ENCODE results near the gene AAGAB. TPM values are rescaled to one million over a fixed set of nuclear protein-coding genes. Genes with fewer than 3 reads are reported as not detected.

AAGAB gene
- total RNA-seq, 1 experiment from 2014 or later = 102 TPM

- DNase-seq (ENCODE audit: low read depth, low spot score) (no peak), ATAC-seq (no peak)
- Histone ChIP-seq H3K27ac (ENCODE audit: low read length) (no peak overlapping the region), H3K4me3 (ENCODE audit: low read depth in 2 of 2, low read length in 2 of 2) (no peak overlapping the region), H3K9me3 (ENCODE audit: control insufficient read depth, insufficient read depth, low read depth, low read length) (no peaks in the 10 kb centered on the region), H3K36me3 (ENCODE audit: control insufficient read depth, insufficient read depth, low read length) (peaks cover 35% of the 10 kb centered on the region), H3K27me3 (ENCODE audit: control insufficient read depth, insufficient read depth, low read length) (no peaks in the 10 kb centered on the region), H3K4me1 (ENCODE audit: control insufficient read depth, insufficient read depth, low read length) (no peaks in the 10 kb centered on the region)
- ChIA-PET POLR2A (no interaction called here), CTCF (no interaction called here)
- in situ Hi-C loops (cut with HindIII; ENCODE audit: low pct_unique_long_range_greater_than_20kb, low sequenced_read_pairs) = no loop called here
- TF ChIP-seq SIN3A (IDR thresholded peaks at IDR 0.05; ENCODE audit: borderline replicate concordance, insufficient read depth, low read depth, low read length) (no peak), TCF7L2 (IDR thresholded peaks at IDR 0.05; ENCODE audit: low read depth, low read length) (no peak)
- TF ChIP-seq, protein P1, sequence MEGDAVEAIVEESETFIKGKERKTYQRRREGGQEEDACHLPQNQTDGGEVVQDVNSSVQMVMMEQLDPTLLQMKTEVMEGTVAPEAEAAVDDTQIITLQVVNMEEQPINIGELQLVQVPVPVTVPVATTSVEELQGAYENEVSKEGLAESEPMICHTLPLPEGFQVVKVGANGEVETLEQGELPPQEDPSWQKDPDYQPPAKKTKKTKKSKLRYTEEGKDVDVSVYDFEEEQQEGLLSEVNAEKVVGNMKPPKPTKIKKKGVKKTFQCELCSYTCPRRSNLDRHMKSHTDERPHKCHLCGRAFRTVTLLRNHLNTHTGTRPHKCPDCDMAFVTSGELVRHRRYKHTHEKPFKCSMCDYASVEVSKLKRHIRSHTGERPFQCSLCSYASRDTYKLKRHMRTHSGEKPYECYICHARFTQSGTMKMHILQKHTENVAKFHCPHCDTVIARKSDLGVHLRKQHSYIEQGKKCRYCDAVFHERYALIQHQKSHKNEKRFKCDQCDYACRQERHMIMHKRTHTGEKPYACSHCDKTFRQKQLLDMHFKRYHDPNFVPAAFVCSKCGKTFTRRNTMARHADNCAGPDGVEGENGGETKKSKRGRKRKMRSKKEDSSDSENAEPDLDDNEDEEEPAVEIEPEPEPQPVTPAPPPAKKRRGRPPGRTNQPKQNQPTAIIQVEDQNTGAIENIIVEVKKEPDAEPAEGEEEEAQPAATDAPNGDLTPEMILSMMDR (IDR thresholded peaks at IDR 0.05) = no peak
- intact Hi-C loops (cut with micrococcal nuclease; ENCODE audit: unreplicated experiment) = no loop called here
- BruUV-seq (replicated peaks) = no TSS peak
Observed at GRCh38 chr15:67208396-67208795, 46.1 kb downstream of the AAGAB start.

DNA sequence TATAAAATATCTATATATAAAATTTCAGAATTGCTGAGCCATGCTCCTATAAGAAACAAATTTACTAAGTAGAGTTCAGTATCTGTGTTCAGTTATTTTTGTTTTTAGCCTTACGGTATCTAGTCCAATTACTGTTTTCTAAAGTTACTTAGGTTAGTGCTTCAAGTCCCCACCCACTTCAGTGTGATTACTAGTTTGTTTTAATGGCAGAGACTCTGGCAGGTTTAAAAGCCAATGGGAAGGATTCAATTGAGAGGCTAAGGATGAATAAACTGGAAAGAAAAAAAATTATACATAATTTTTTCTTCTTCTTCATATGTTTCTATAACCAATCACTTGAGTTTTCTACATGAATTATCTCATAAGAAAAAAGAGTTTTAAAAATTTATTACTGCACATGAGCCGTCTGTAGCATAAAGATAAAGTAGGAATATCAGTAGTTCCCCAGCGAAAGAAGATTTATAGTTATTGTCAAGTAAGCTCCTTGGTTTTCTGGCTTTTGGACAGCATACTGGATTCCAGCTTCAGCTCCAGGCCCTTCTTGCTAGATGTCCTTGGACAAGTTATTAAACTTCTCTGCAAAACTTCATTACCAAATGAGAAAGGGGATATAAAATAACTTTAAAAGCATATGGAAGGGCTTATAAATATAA, 46.8 kb downstream of the AAGAB start:
- ATAC-seq = no peak
- ChIA-PET POLR2A (no interaction called here), CTCF (no interaction called here)
- Histone ChIP-seq H3K27me3 (ENCODE audit: control insufficient read depth, insufficient read depth, low read length) (no peaks in the 10 kb centered on the region), H3K36me3 (ENCODE audit: control insufficient read depth, insufficient read depth, low read length) (peaks cover 35% of the 10 kb centered on the region), H3K4me3 (ENCODE audit: low read depth in 2 of 2, low read length in 2 of 2) (no peak overlapping the region), H3K9me3 (ENCODE audit: control insufficient read depth, insufficient read depth, low read depth, low read length) (no peaks in the 10 kb centered on the region), H3K27ac (ENCODE audit: low read length) (no peak overlapping the region), H3K4me1 (ENCODE audit: control insufficient read depth, insufficient read depth, low read length) (no peaks in the 10 kb centered on the region)
- DNase-seq (ENCODE audit: low read depth, low spot score) = no peak
- no TSS peak for BruUV-seq (replicated peaks)
- intact Hi-C loops (cut with micrococcal nuclease; ENCODE audit: unreplicated experiment) (no loop called here), in situ Hi-C loops (cut with HindIII; ENCODE audit: low pct_unique_long_range_greater_than_20kb, low sequenced_read_pairs) (no loop called here)
- TF ChIP-seq, protein P1 (IDR thresholded peaks at IDR 0.05) = no peak
- TF ChIP-seq TCF7L2 (IDR thresholded peaks at IDR 0.05; ENCODE audit: low read depth, low read length) (no peak), POLR2AphosphoS5 (IDR thresholded peaks at IDR 0.05; ENCODE audit: low read depth, low read length) (no peak), SIN3A (IDR thresholded peaks at IDR 0.05; ENCODE audit: borderline replicate concordance, insufficient read depth, low read depth, low read length) (no peak)
- TF ChIP-seq, protein P2, sequence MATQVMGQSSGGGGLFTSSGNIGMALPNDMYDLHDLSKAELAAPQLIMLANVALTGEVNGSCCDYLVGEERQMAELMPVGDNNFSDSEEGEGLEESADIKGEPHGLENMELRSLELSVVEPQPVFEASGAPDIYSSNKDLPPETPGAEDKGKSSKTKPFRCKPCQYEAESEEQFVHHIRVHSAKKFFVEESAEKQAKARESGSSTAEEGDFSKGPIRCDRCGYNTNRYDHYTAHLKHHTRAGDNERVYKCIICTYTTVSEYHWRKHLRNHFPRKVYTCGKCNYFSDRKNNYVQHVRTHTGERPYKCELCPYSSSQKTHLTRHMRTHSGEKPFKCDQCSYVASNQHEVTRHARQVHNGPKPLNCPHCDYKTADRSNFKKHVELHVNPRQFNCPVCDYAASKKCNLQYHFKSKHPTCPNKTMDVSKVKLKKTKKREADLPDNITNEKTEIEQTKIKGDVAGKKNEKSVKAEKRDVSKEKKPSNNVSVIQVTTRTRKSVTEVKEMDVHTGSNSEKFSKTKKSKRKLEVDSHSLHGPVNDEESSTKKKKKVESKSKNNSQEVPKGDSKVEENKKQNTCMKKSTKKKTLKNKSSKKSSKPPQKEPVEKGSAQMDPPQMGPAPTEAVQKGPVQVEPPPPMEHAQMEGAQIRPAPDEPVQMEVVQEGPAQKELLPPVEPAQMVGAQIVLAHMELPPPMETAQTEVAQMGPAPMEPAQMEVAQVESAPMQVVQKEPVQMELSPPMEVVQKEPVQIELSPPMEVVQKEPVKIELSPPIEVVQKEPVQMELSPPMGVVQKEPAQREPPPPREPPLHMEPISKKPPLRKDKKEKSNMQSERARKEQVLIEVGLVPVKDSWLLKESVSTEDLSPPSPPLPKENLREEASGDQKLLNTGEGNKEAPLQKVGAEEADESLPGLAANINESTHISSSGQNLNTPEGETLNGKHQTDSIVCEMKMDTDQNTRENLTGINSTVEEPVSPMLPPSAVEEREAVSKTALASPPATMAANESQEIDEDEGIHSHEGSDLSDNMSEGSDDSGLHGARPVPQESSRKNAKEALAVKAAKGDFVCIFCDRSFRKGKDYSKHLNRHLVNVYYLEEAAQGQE (IDR thresholded peaks at IDR 0.05; ENCODE audit: insufficient read depth in 1 of 2, low read depth in 2 of 2, low read length in 1 of 2) = no peak

All from Panc1 (cell line).